ENCODE data around the gene FAM3D. TPM values are rescaled to one million over a fixed set of nuclear protein-coding genes. Genes with fewer than 3 reads are reported as not detected.

Gene FAM3D
- total and polyA plus RNA-seq, 10 of the 15 experiments (the other 5 are each of a cell fraction or from before 2014, with no cell fraction given) = 0.04 to 0.07 TPM; not detected in 8

- DNase-seq (ENCODE audit: low read depth, low spot score) (no peak), ATAC-seq (no peak), FAIRE-seq (no peak)
- SMC1A ChIA-PET (ENCODE audit: uncharacterized antibody, unreplicated experiment) = interaction anchor here (1.4 kb wide), 1 partner anchor 10 kb away, joined by 3 read pairs; no protein-coding TSS in a partner anchor
- Histone ChIP-seq H3K4me2 (ENCODE audit: control insufficient read depth, insufficient read depth) (no peak overlapping the region), H2AFZ (ENCODE audit: control insufficient read depth, low read depth, low read length) (no peak overlapping the region), H3K9me3 (replicated peaks; ENCODE audit: control insufficient read depth, insufficient read depth, low read length) (no peaks in the 10 kb centered on the region), H3K36me3 (ENCODE audit: control insufficient read depth in 2 of 2, insufficient read depth in 2 of 2, low read length in 1 of 2) (no peaks in the 10 kb centered on the region), H3K27ac (ENCODE audit: control insufficient read depth, insufficient read depth) (no peak overlapping the region), H3K79me2 (ENCODE audit: control insufficient read depth, insufficient read depth, low read length) (no peaks in the 10 kb centered on the region), H4K20me1 (ENCODE audit: control insufficient read depth, insufficient read depth) (no peaks in the 10 kb centered on the region), H3K4me1 (ENCODE audit: control insufficient read depth, insufficient read depth, low read length) (no peaks in the 10 kb centered on the region), H3K9ac (ENCODE audit: control insufficient read depth, insufficient read depth, low read length) (no peak overlapping the region), H3K4me3 (no peak overlapping the region), H3K27me3 (replicated peaks in 1 of 2; ENCODE audit: control insufficient read depth in 2 of 2, insufficient read depth in 2 of 2, low read length in 1 of 2) (no peaks in the 10 kb centered on the region; a peak in 3 of 4 replicates)
- intact Hi-C loops (cut with micrococcal nuclease; ENCODE audit: unreplicated experiment) = no loop called here
- POLR2A ChIA-PET = no interaction called here
- 3% methylated on average over 4 of the region's 4 CpGs for WGBS (ENCODE audit: insufficient coverage, insufficient replicate concordance, low lambda C conversion rate, missing lambda C conversion rate)
- TF ChIP-seq RELA (IDR thresholded peaks at IDR 0.05; ENCODE audit: borderline replicate concordance, partially characterized antibody) = no peak
- TF ChIP-seq, protein P1, sequence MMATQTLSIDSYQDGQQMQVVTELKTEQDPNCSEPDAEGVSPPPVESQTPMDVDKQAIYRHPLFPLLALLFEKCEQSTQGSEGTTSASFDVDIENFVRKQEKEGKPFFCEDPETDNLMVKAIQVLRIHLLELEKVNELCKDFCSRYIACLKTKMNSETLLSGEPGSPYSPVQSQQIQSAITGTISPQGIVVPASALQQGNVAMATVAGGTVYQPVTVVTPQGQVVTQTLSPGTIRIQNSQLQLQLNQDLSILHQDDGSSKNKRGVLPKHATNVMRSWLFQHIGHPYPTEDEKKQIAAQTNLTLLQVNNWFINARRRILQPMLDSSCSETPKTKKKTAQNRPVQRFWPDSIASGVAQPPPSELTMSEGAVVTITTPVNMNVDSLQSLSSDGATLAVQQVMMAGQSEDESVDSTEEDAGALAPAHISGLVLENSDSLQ (IDR thresholded peaks at IDR 0.05) = no peak
- no peak for TF ChIP-seq ZNF384 (IDR thresholded peaks at IDR 0.05; ENCODE audit: borderline replicate concordance, low read depth, low read length)
- no peak for TF ChIP-seq MYC (IDR thresholded peaks at IDR 0.05; ENCODE audit: insufficient read depth, insufficient read length, insufficient replicate concordance, low read length, severe bottlenecking)
- TF ChIP-seq, protein P2, sequence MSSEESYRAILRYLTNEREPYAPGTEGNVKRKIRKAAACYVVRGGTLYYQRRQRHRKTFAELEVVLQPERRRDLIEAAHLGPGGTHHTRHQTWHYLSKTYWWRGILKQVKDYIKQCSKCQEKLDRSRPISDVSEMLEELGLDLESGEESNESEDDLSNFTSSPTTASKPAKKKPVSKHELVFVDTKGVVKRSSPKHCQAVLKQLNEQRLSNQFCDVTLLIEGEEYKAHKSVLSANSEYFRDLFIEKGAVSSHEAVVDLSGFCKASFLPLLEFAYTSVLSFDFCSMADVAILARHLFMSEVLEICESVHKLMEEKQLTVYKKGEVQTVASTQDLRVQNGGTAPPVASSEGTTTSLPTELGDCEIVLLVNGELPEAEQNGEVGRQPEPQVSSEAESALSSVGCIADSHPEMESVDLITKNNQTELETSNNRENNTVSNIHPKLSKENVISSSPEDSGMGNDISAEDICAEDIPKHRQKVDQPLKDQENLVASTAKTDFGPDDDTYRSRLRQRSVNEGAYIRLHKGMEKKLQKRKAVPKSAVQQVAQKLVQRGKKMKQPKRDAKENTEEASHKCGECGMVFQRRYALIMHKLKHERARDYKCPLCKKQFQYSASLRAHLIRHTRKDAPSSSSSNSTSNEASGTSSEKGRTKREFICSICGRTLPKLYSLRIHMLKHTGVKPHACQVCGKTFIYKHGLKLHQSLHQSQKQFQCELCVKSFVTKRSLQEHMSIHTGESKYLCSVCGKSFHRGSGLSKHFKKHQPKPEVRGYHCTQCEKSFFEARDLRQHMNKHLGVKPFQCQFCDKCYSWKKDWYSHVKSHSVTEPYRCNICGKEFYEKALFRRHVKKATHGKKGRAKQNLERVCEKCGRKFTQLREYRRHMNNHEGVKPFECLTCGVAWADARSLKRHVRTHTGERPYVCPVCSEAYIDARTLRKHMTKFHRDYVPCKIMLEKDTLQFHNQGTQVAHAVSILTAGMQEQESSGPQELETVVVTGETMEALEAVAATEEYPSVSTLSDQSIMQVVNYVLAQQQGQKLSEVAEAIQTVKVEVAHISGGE (CRISPR knock-in tag; IDR thresholded peaks at IDR 0.05) = no peak
- TF ChIP-seq, protein P3, sequence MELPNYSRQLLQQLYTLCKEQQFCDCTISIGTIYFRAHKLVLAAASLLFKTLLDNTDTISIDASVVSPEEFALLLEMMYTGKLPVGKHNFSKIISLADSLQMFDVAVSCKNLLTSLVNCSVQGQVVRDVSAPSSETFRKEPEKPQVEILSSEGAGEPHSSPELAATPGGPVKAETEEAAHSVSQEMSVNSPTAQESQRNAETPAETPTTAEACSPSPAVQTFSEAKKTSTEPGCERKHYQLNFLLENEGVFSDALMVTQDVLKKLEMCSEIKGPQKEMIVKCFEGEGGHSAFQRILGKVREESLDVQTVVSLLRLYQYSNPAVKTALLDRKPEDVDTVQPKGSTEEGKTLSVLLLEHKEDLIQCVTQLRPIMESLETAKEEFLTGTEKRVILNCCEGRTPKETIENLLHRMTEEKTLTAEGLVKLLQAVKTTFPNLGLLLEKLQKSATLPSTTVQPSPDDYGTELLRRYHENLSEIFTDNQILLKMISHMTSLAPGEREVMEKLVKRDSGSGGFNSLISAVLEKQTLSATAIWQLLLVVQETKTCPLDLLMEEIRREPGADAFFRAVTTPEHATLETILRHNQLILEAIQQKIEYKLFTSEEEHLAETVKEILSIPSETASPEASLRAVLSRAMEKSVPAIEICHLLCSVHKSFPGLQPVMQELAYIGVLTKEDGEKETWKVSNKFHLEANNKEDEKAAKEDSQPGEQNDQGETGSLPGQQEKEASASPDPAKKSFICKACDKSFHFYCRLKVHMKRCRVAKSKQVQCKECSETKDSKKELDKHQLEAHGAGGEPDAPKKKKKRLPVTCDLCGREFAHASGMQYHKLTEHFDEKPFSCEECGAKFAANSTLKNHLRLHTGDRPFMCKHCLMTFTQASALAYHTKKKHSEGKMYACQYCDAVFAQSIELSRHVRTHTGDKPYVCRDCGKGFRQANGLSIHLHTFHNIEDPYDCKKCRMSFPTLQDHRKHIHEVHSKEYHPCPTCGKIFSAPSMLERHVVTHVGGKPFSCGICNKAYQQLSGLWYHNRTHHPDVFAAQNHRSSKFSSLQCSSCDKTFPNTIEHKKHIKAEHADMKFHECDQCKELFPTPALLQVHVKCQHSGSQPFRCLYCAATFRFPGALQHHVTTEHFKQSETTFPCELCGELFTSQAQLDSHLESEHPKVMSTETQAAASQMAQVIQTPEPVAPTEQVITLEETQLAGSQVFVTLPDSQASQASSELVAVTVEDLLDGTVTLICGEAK (IDR thresholded peaks at IDR 0.05; ENCODE audit: borderline replicate concordance) = no peak
- TF ChIP-seq TCF3 (IDR thresholded peaks at IDR 0.05; ENCODE audit: borderline replicate concordance, insufficient read depth, low read depth, low read length) = no peak
- TF ChIP-seq ZZZ3 (IDR thresholded peaks at IDR 0.05; ENCODE audit: control insufficient read depth, insufficient read length, low read depth) = no peak
- no TSS peak for BruUV-seq (replicated peaks)
- in situ Hi-C loops (cut with MboI) = no loop called here
- CTCF ChIA-PET = interaction anchor here (1.7 kb wide), 1 partner anchor 33 kb away, joined by 4 read pairs; no protein-coding TSS in a partner anchor
- RAD21 ChIA-PET (ENCODE audit: unreplicated experiment) = no interaction called here
Measured at GRCh38 chr3:58596834-58597518, 69.6 kb downstream of the FAM3D start.
